ENCODE measurements around the gene PPARA.
A peak's percentile ranks its signal among the peaks of the same experiment; 100 is the strongest.

PPARA gene

GRCh38 chr22:46241396-46242007, 91.2 kb downstream of the PPARA start:
- no CpG with 5 or more reads among the region's 5 CpGs for WGBS, 2 donors (ENCODE audit: extremely low coverage in 2 of 2, insufficient read length in 2 of 2, insufficient replicate concordance in 1 of 2)
- Histone ChIP-seq H2AFZ (ENCODE audit: low read length) (no peak overlapping the region), H3K18ac (ENCODE audit: low read length) (no peak overlapping the region), H3K27me3 (ENCODE audit: control insufficient read depth in 3 of 3, insufficient read depth in 3 of 3, low read depth in 1 of 3, low read length in 3 of 3) (no peaks in the 10 kb centered on the region), H2BK12ac (ENCODE audit: low read length) (no peak overlapping the region), H4K91ac (ENCODE audit: low read depth, low read length, poor library complexity) (no peak overlapping the region), H3K23ac (ENCODE audit: low read depth, low read length, poor library complexity) (no peak overlapping the region), H3K79me1 (ENCODE audit: low read depth, low read length) (peaks cover 1% of the 10 kb centered on the region), H3K9me3 (replicated peaks in 1 of 2; ENCODE audit: control insufficient read depth in 2 of 2, insufficient read depth in 1 of 2, low read depth in 1 of 2, low read length in 2 of 2) (no peaks in the 10 kb centered on the region), H3K14ac (ENCODE audit: low read length) (no peak overlapping the region), H3K4me2 (ENCODE audit: insufficient read depth, low read length, poor library complexity, severe bottlenecking) (no peak overlapping the region), H2AK5ac (ENCODE audit: low read depth, low read length) (no peak overlapping the region), H3K4me3 (ENCODE audit: low read length in 2 of 2) (no peak overlapping the region), H2BK15ac (ENCODE audit: low read length) (no peak overlapping the region), H3K4me1 (ENCODE audit: control insufficient read depth in 2 of 2, insufficient read depth in 1 of 2, low read depth in 1 of 2, low read length in 2 of 2) (no peaks in the 10 kb centered on the region), H3K36me3 (replicated peaks in 1 of 2; ENCODE audit: control insufficient read depth in 2 of 2, insufficient read depth in 2 of 2, low read length in 2 of 2) (peaks cover 2 to 17% of the 10 kb centered on the region in 2 donors), H3K27ac (replicated peaks; ENCODE audit: low read length) (no peak overlapping the region), H2BK5ac (ENCODE audit: low read length) (no peak overlapping the region), H3K4ac (ENCODE audit: low read length) (no peak overlapping the region), H3K9ac (ENCODE audit: low read depth, low read length, poor library complexity) (no peak overlapping the region), H2BK120ac (ENCODE audit: low read depth, low read length) (no peak overlapping the region), H4K8ac (ENCODE audit: low read depth, low read length) (no peak overlapping the region)
- no peak for DNase-seq (ENCODE audit: low spot score)

GRCh38 chr22:46242076-46242475, 91.8 kb downstream of the PPARA start:
- no peak overlapping the region for H3K4ac ChIP-seq (ENCODE audit: low read length)
- H4K91ac ChIP-seq (ENCODE audit: low read depth, low read length, poor library complexity) = no peak overlapping the region
- H3K4me1 ChIP-seq (ENCODE audit: control insufficient read depth in 2 of 2, insufficient read depth in 1 of 2, low read depth in 1 of 2, low read length in 2 of 2) = no peaks in the 10 kb centered on the region
- H3K27ac ChIP-seq (replicated peaks; ENCODE audit: low read length) = no peak overlapping the region
- no peak overlapping the region for H2BK120ac ChIP-seq (ENCODE audit: low read depth, low read length)
- no peak overlapping the region for H3K4me2 ChIP-seq (ENCODE audit: insufficient read depth, low read length, poor library complexity, severe bottlenecking)
- H3K23ac ChIP-seq (ENCODE audit: low read depth, low read length, poor library complexity) = no peak overlapping the region
- no peak overlapping the region for H2BK12ac ChIP-seq (ENCODE audit: low read length)
- no peak overlapping the region for H4K8ac ChIP-seq (ENCODE audit: low read depth, low read length)
- no peak overlapping the region for H3K9ac ChIP-seq (ENCODE audit: low read depth, low read length, poor library complexity)
- H3K14ac ChIP-seq (ENCODE audit: low read length) = no peak overlapping the region
- no peak for DNase-seq (ENCODE audit: low spot score)
- no peaks in the 10 kb centered on the region for H3K9me3 ChIP-seq (replicated peaks in 1 of 2; ENCODE audit: control insufficient read depth in 2 of 2, insufficient read depth in 1 of 2, low read depth in 1 of 2, low read length in 2 of 2)
- H2AFZ ChIP-seq (ENCODE audit: low read length) = no peak overlapping the region
- H3K79me1 ChIP-seq (ENCODE audit: low read depth, low read length) = peaks cover 1% of the 10 kb centered on the region
- peaks cover 2 to 20% of the 10 kb centered on the region in 2 donors for H3K36me3 ChIP-seq (replicated peaks in 1 of 2; ENCODE audit: control insufficient read depth in 2 of 2, insufficient read depth in 2 of 2, low read length in 2 of 2)
- no CpG with 5 or more reads among the region's 10 CpGs for WGBS, 2 donors (ENCODE audit: extremely low coverage in 2 of 2, insufficient read length in 2 of 2, insufficient replicate concordance in 1 of 2)
- H3K27me3 ChIP-seq (ENCODE audit: control insufficient read depth in 3 of 3, insufficient read depth in 3 of 3, low read depth in 1 of 3, low read length in 3 of 3) = no peaks in the 10 kb centered on the region
- no peak overlapping the region for H3K18ac ChIP-seq (ENCODE audit: low read length)
- no peak overlapping the region for H2BK15ac ChIP-seq (ENCODE audit: low read length)
- no peak overlapping the region for H2BK5ac ChIP-seq (ENCODE audit: low read length)
- no peak overlapping the region for H3K4me3 ChIP-seq (ENCODE audit: low read length in 2 of 2)
- no peak overlapping the region for H2AK5ac ChIP-seq (ENCODE audit: low read depth, low read length)

- peaks cover 2% of the 10 kb centered on the region for H3K79me1 ChIP-seq (ENCODE audit: low read depth, low read length)
- no peaks in the 10 kb centered on the region for H3K9me3 ChIP-seq (replicated peaks in 1 of 2; ENCODE audit: control insufficient read depth in 2 of 2, insufficient read depth in 1 of 2, low read depth in 1 of 2, low read length in 2 of 2)
- H3K36me3 ChIP-seq (replicated peaks in 1 of 2; ENCODE audit: control insufficient read depth in 2 of 2, insufficient read depth in 2 of 2, low read length in 2 of 2) = peaks cover 2 to 22% of the 10 kb centered on the region in 2 donors
- H3K27ac ChIP-seq (replicated peaks; ENCODE audit: low read length) = no peak overlapping the region
- H3K9ac ChIP-seq (ENCODE audit: low read depth, low read length, poor library complexity) = no peak overlapping the region
- no peak overlapping the region for H2AFZ ChIP-seq (ENCODE audit: low read length)
- H3K23ac ChIP-seq (ENCODE audit: low read depth, low read length, poor library complexity) = no peak overlapping the region
- H3K14ac ChIP-seq (ENCODE audit: low read length) = no peak overlapping the region
- no CpG with 5 or more reads among the region's 9 CpGs for WGBS, 2 donors (ENCODE audit: extremely low coverage in 2 of 2, insufficient read length in 2 of 2, insufficient replicate concordance in 1 of 2)
- peaks cover 0 to 2% of the 10 kb centered on the region in 2 donors for H3K4me1 ChIP-seq (ENCODE audit: control insufficient read depth in 2 of 2, insufficient read depth in 1 of 2, low read depth in 1 of 2, low read length in 2 of 2)
- no peak overlapping the region for H3K4me2 ChIP-seq (ENCODE audit: insufficient read depth, low read length, poor library complexity, severe bottlenecking)
- no peak for DNase-seq (ENCODE audit: low spot score)
- H2BK15ac ChIP-seq (ENCODE audit: low read length) = no peak overlapping the region
- no peak overlapping the region for H3K4ac ChIP-seq (ENCODE audit: low read length)
- no peak overlapping the region for H2BK120ac ChIP-seq (ENCODE audit: low read depth, low read length)
- H3K4me3 ChIP-seq (ENCODE audit: low read length in 2 of 2) = no peak overlapping the region
- no peak overlapping the region for H4K91ac ChIP-seq (ENCODE audit: low read depth, low read length, poor library complexity)
- no peaks in the 10 kb centered on the region for H3K27me3 ChIP-seq (ENCODE audit: control insufficient read depth in 3 of 3, insufficient read depth in 3 of 3, low read depth in 1 of 3, low read length in 3 of 3)
- no peak overlapping the region for H3K18ac ChIP-seq (ENCODE audit: low read length)
- no peak overlapping the region for H2BK12ac ChIP-seq (ENCODE audit: low read length)
- H2BK5ac ChIP-seq (ENCODE audit: low read length) = no peak overlapping the region
- no peak overlapping the region for H2AK5ac ChIP-seq (ENCODE audit: low read depth, low read length)
- H4K8ac ChIP-seq (ENCODE audit: low read depth, low read length) = no peak overlapping the region
Observed at GRCh38 chr22:46244771-46245170, 94.4 kb downstream of the PPARA start.

- no peak overlapping the region for H3K14ac ChIP-seq (ENCODE audit: low read length)
- no peak overlapping the region for H2BK5ac ChIP-seq (ENCODE audit: low read length)
- H3K18ac ChIP-seq (ENCODE audit: low read length) = no peak overlapping the region
- H3K27me3 ChIP-seq (ENCODE audit: control insufficient read depth in 3 of 3, insufficient read depth in 3 of 3, low read depth in 1 of 3, low read length in 3 of 3) = no peaks in the 10 kb centered on the region
- H3K4me2 ChIP-seq (ENCODE audit: insufficient read depth, low read length, poor library complexity, severe bottlenecking) = no peak overlapping the region
- DNase-seq (ENCODE audit: low spot score) = no peak
- H3K27ac ChIP-seq (replicated peaks; ENCODE audit: low read length) = no peak overlapping the region
- H3K4me1 ChIP-seq (ENCODE audit: control insufficient read depth in 2 of 2, insufficient read depth in 1 of 2, low read depth in 1 of 2, low read length in 2 of 2) = peaks cover 0 to 2% of the 10 kb centered on the region in 2 donors
- H3K4ac ChIP-seq (ENCODE audit: low read length) = no peak overlapping the region
- H2BK120ac ChIP-seq (ENCODE audit: low read depth, low read length) = no peak overlapping the region
- H4K8ac ChIP-seq (ENCODE audit: low read depth, low read length) = no peak overlapping the region
- H3K36me3 ChIP-seq (replicated peaks in 1 of 2; ENCODE audit: control insufficient read depth in 2 of 2, insufficient read depth in 2 of 2, low read length in 2 of 2) = peaks cover 2 to 22% of the 10 kb centered on the region in 2 donors
- no peak overlapping the region for H4K91ac ChIP-seq (ENCODE audit: low read depth, low read length, poor library complexity)
- H3K9me3 ChIP-seq (replicated peaks in 1 of 2; ENCODE audit: control insufficient read depth in 2 of 2, insufficient read depth in 1 of 2, low read depth in 1 of 2, low read length in 2 of 2) = no peaks in the 10 kb centered on the region
- no peak overlapping the region for H2AK5ac ChIP-seq (ENCODE audit: low read depth, low read length)
- H2BK15ac ChIP-seq (ENCODE audit: low read length) = no peak overlapping the region
- H3K9ac ChIP-seq (ENCODE audit: low read depth, low read length, poor library complexity) = no peak overlapping the region
- no peak overlapping the region for H2BK12ac ChIP-seq (ENCODE audit: low read length)
- no peak overlapping the region for H3K4me3 ChIP-seq (ENCODE audit: low read length in 2 of 2)
- H3K23ac ChIP-seq (ENCODE audit: low read depth, low read length, poor library complexity) = peak overlapping the region; percentile 1
- H2AFZ ChIP-seq (ENCODE audit: low read length) = no peak overlapping the region
- no CpG with 5 or more reads among the region's 16 CpGs for whole genome bisulfite sequencing, 2 donors (ENCODE audit: extremely low coverage in 2 of 2, insufficient read length in 2 of 2, insufficient replicate concordance in 1 of 2)
- peaks cover 3% of the 10 kb centered on the region for H3K79me1 ChIP-seq (ENCODE audit: low read depth, low read length)
Observed at GRCh38 chr22:46245511-46245910, 95.2 kb downstream of the PPARA start.
